Measurements from ENCODE around the gene FKBP15.

Gene FKBP15

GRCh38 chr9:113177251-113177650 is 43.8 kb downstream of the FKBP15 start:
- no peak overlapping the region for H3K4me3 ChIP-seq (ENCODE audit: low read depth, low read length)
- DNase-seq (ENCODE audit: low read depth) = no peak
- TF ChIP-seq CTCF (conservative IDR thresholded peaks at IDR 0.05; ENCODE audit: low read depth, low read length) = no peak

- H3K4me3 ChIP-seq (ENCODE audit: low read depth, low read length) = no peak overlapping the region
- DNase-seq (ENCODE audit: low read depth) = no peak
- no peak for TF ChIP-seq CTCF (conservative IDR thresholded peaks at IDR 0.05; ENCODE audit: low read depth, low read length)
Observed at GRCh38 chr9:113176803-113177202, 44.3 kb downstream of the FKBP15 start.

- TF ChIP-seq CTCF (conservative IDR thresholded peaks at IDR 0.05; ENCODE audit: low read depth, low read length) = no peak
- no peak overlapping the region for H3K4me3 ChIP-seq (ENCODE audit: low read depth, low read length)
- DNase-seq (ENCODE audit: low read depth) = no peak
Observed at GRCh38 chr9:113173341-113173740, 47.7 kb downstream of the FKBP15 start.

GRCh38 chr9:113168809-113169208 is 52.3 kb downstream of the FKBP15 start:
- TF ChIP-seq CTCF (conservative IDR thresholded peaks at IDR 0.05; ENCODE audit: low read depth, low read length) = no peak
- no peak overlapping the region for H3K4me3 ChIP-seq (ENCODE audit: low read depth, low read length)
- no peak for DNase-seq (ENCODE audit: low read depth)

GRCh38 chr9:113166039-113166438 is 55.0 kb downstream of the FKBP15 start:
- no peak for DNase-seq (ENCODE audit: low read depth)
- H3K4me3 ChIP-seq (ENCODE audit: low read depth, low read length) = no peak overlapping the region
- no peak for TF ChIP-seq CTCF (conservative IDR thresholded peaks at IDR 0.05; ENCODE audit: low read depth, low read length)

- no peak for TF ChIP-seq CTCF (conservative IDR thresholded peaks at IDR 0.05; ENCODE audit: low read depth, low read length)
- peak; percentile 61 for DNase-seq (ENCODE audit: low read depth)
- no peak overlapping the region for H3K4me3 ChIP-seq (ENCODE audit: low read depth, low read length)
Observed at GRCh38 chr9:113164536-113165300, 56.4 kb downstream of the FKBP15 start.

GRCh38 chr9:113163001-113163400 is 58.1 kb downstream of the FKBP15 start:
- TF ChIP-seq CTCF (conservative IDR thresholded peaks at IDR 0.05; ENCODE audit: low read depth, low read length) = no peak
- H3K4me3 ChIP-seq (ENCODE audit: low read depth, low read length) = no peak overlapping the region
- DNase-seq (ENCODE audit: low read depth) = no peak
